ENCODE measurements around the gene F2RL2. TPM values are rescaled to one million over a fixed set of nuclear protein-coding genes. Genes with fewer than 3 reads are reported as not detected.

Gene F2RL2
- total RNA-seq, 1 experiment from 2014 or later, result not detected

DNA sequence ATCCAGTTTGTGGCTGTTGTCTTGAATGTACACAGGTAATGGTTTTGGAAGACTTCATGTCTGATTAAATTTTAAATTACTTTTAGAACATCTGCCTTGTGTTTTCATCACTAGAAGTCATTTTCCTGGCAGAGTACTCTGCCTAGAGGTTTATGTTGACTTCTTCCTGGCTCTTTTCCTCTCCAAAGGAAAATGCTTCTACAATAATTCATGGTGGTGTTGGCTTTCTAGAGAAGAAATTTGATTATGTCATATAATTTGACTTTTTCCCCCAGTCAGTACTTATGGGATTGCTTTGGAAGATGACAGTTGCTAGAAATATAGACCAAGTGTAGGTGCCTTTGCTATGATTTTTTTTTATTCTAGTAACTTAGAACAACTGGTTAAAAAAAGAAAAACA, 46.8 kb downstream of the F2RL2 start:
- no peak for DNase-seq
- Histone ChIP-seq H3K9ac (ENCODE audit: extremely low read depth, insufficient read length, low read length) (no peak overlapping the region), H3K23me2 (ENCODE audit: insufficient read length, low read depth, low read length, poor library complexity, severe bottlenecking) (no peaks in the 10 kb centered on the region), H3K79me2 (ENCODE audit: insufficient read depth, low read length) (no peaks in the 10 kb centered on the region), H3K23ac (ENCODE audit: insufficient read length, low read depth, low read length) (no peak overlapping the region), H2BK120ac (ENCODE audit: low read depth, low read length, poor library complexity, severe bottlenecking) (no peak overlapping the region), H2AK5ac (ENCODE audit: insufficient read length, low read length) (no peak overlapping the region), H3K18ac (ENCODE audit: insufficient read length, low read depth, low read length) (no peak overlapping the region), H3K79me1 (ENCODE audit: insufficient read depth, low read depth, low read length, poor library complexity, severe bottlenecking) (no peaks in the 10 kb centered on the region), H2BK20ac (ENCODE audit: low read depth, low read length, poor library complexity, severe bottlenecking) (no peak overlapping the region), H3K56ac (ENCODE audit: insufficient read length, low read depth, low read length) (no peak overlapping the region), H2BK15ac (ENCODE audit: low read depth, low read length) (no peak overlapping the region), H2AFZ (ENCODE audit: low read length) (no peak overlapping the region), H2BK5ac (ENCODE audit: insufficient read length, low read length) (no peak overlapping the region), H3K27me3 (ENCODE audit: insufficient read depth, low read length) (no peaks in the 10 kb centered on the region), H3K27ac (ENCODE audit: insufficient read length, low read depth, low read length) (no peak overlapping the region), H3K4ac (ENCODE audit: low read depth, low read length) (no peak overlapping the region), H3K4me2 (ENCODE audit: insufficient read depth, insufficient read length, low read length) (no peak overlapping the region), H4K5ac (ENCODE audit: insufficient read length, low read depth, low read length) (no peak overlapping the region), H3T11ph (ENCODE audit: low read length) (no peak overlapping the region), H3K14ac (ENCODE audit: insufficient read depth, low read length) (no peak overlapping the region), H3K4me1 (ENCODE audit: insufficient read depth, low read length) (peaks cover 3% of the 10 kb centered on the region; the same call in 1 of the 2 replicates), H3K9me3 (ENCODE audit: control insufficient read depth, low read depth, low read length) (no peaks in the 10 kb centered on the region), H4K91ac (ENCODE audit: insufficient read length, low read depth, low read length) (no peak overlapping the region), H4K20me1 (ENCODE audit: control insufficient read depth, insufficient read depth, insufficient read length) (no peaks in the 10 kb centered on the region), H4K8ac (replicated peaks; ENCODE audit: insufficient read length, low read depth, low read length) (no peak overlapping the region), H2BK12ac (ENCODE audit: insufficient read length, low read depth, low read length) (no peak overlapping the region)
- H3K4me1 Mint-ChIP-seq, result no peaks in the 10 kb centered on the region
- H3K27ac Mint-ChIP-seq, result no peak overlapping the region
- no peaks in the 10 kb centered on the region for H3K9me3 Mint-ChIP-seq
- no peak for TF ChIP-seq CTCF (conservative IDR thresholded peaks at IDR 0.05)
- no peaks in the 10 kb centered on the region for H3K36me3 Mint-ChIP-seq (ENCODE audit: insufficient read depth in 1 of 3, low read depth in 3 of 3)
- no peak overlapping the region for H3K4me3 Mint-ChIP-seq
- H3K27me3 Mint-ChIP-seq (ENCODE audit: low read depth), result no peaks in the 10 kb centered on the region

All from H9 (cell line).